PC-3 (cell line): ENCODE results near the gene NADSYN1.

Experiments
- CTCF ChIP-seq: fragments of 300-600 bp; sonication (generic); conservative IDR thresholded peaks from 2 replicates; pipeline ENCODE4 v1.5.1; 2017; ENCODE audit warnings: antibody characterized with exemption, low read depth, mild to moderate bottlenecking, low read length
- EZH2 ChIP-seq: fragments of 300-600 bp; sonication (generic); IDR thresholded peaks from one replicate; pipeline ENCODE4 v1.6.1; 2017; ENCODE audit warnings: antibody characterized with exemption, mild to moderate bottlenecking, low read length; ENCODE audit not compliant: unreplicated experiment
- EZH2phosphoT487 ChIP-seq: fragments of 300-600 bp; sonication (generic); IDR thresholded peaks from 2 replicates; pipeline ENCODE4 v1.6.1; 2018; ENCODE audit warnings: mild to moderate bottlenecking, antibody characterized with exemption, low read length, borderline replicate concordance

GRCh38 chr11:71447791-71448256, 5.2 kb upstream of the NADSYN1 start:
- no peak for TF ChIP-seq CTCF
- TF ChIP-seq EZH2 = no peak
- TF ChIP-seq EZH2phosphoT487 = no peak
